H1 (cell line): ENCODE results near the gene GPC6. TPM values are rescaled to one million over a fixed set of nuclear protein-coding genes. Genes with fewer than 3 reads are reported as not detected.

Experiments used
- CTCF ChIA-PET: fragments of 300-600 bp; sonication (Branson Sonifier 250); formaldehyde crosslinking; loops from one replicate; lab custom pipeline; 2021; ENCODE audit not compliant: partially characterized antibody; lab: Charles Lee
- POLR2A ChIA-PET: fragments of 300-600 bp; sonication (Branson Sonifier 250); formaldehyde crosslinking; loops from one replicate; lab custom pipeline; 2021; ENCODE audit warnings: inconsistent platforms; ENCODE audit not compliant: partially characterized antibody; lab: Charles Lee
- DNase-seq, 2 experiments: peaks; one replicate each; pipeline versions ENCODE4 v3.0.0 to v3.0.0-alpha.2; 2010 to 2022; ENCODE audit warnings: low spot score in 2 of 2, low read depth in 1 of 2, mixed read lengths in 1 of 2
- FAIRE-seq: peaks from 2 replicates; lab custom pipeline; 2011; peaks lifted over from hg19 to GRCh38; lab: Jason Lieb, UNC
- H2AFZ ChIP-seq: 2 replicates; pipeline ENCODE4 v1.8.1; 2012; ENCODE audit warnings: low read length, inconsistent platforms
- H2AK5ac ChIP-seq: 2 replicates; pipeline ENCODE4 v1.6.1; 2013; ENCODE audit warnings: low read depth, low read length
- H2BK120ac ChIP-seq: replicated peaks from 2 replicates; pipeline ENCODE3; 2013; ENCODE audit warnings: low read depth, low read length, inconsistent platforms
- H2BK12ac ChIP-seq: 2 replicates; pipeline ENCODE4 v1.6.1; 2013; ENCODE audit warnings: low read depth, low read length
- H2BK15ac ChIP-seq: 2 replicates; pipeline ENCODE4 v1.6.1; 2013; ENCODE audit warnings: low read length
- H2BK20ac ChIP-seq: 2 replicates; pipeline ENCODE4 v1.6.1; 2013; ENCODE audit warnings: low read length
- H2BK5ac ChIP-seq: 2 replicates; pipeline ENCODE4 v1.6.1; 2013; ENCODE audit warnings: low read depth, low read length
- H3K14ac ChIP-seq: 2 replicates; pipeline ENCODE4 v1.6.1; 2013; ENCODE audit warnings: inconsistent platforms; ENCODE audit not compliant: insufficient read length
- H3K18ac ChIP-seq: 2 replicates; pipeline ENCODE4 v1.6.1; 2013; ENCODE audit warnings: low read length; ENCODE audit errors: extremely low read depth
- H3K23ac ChIP-seq: 2 replicates; pipeline ENCODE4 v1.6.1; 2013; ENCODE audit warnings: inconsistent platforms; ENCODE audit not compliant: insufficient read length
- H3K23me2 ChIP-seq: 2 replicates; pipeline ENCODE4 v1.6.1; 2013; ENCODE audit warnings: low read depth, low read length
- H3K27ac ChIP-seq: 2 replicates; pipeline ENCODE4 v1.6.1; 2011; ENCODE audit warnings: low read depth, low read length, inconsistent platforms
- H3K27me3 ChIP-seq, 4 experiments: replicated peaks in 1 of 4; 1 replicate in 1 of 4; 2 replicates in 3 of 4; pipeline versions ENCODE4 v1.6.1 to v1.8.1; 2011 to 2013; ENCODE audit warnings: low read length in 3 of 4, mild to moderate bottlenecking in 3 of 4, inconsistent platforms in 2 of 4, mixed read lengths in 2 of 4, moderate library complexity in 1 of 4; ENCODE audit not compliant: control insufficient read depth in 3 of 4, insufficient read depth in 3 of 4; ENCODE audit errors: extremely low read depth in 1 of 4
- H3K36me3 ChIP-seq, 4 experiments: 2 replicates each; pipeline versions ENCODE4 v1.6.1 to v1.8.1; 2011 to 2013; ENCODE audit warnings: mild to moderate bottlenecking in 4 of 4, low read length in 3 of 4, moderate library complexity in 2 of 4, control low read depth in 1 of 4, inconsistent platforms in 1 of 4; ENCODE audit not compliant: insufficient read depth in 4 of 4, control insufficient read depth in 2 of 4
- H3K4ac ChIP-seq: replicated peaks from 2 replicates; pipeline ENCODE3; 2013; ENCODE audit warnings: low read length, low read depth, mixed read lengths, inconsistent platforms; ENCODE audit not compliant: insufficient read length
- H3K4me1 ChIP-seq, 4 experiments: replicated peaks in 1 of 4; 1 replicate in 1 of 4; 2 replicates in 3 of 4; pipeline versions ENCODE4 v1.6.1 to v1.8.1; 2011 to 2013; ENCODE audit warnings: low read length in 3 of 4, inconsistent platforms in 2 of 4, mixed read lengths in 1 of 4; ENCODE audit not compliant: insufficient read depth in 4 of 4, control insufficient read depth in 3 of 4
- H3K4me2 ChIP-seq, 2 experiments: 2 replicates each; pipeline versions ENCODE4 v1.6.1 to v1.8.1; 2011 to 2013; ENCODE audit warnings: low read depth in 2 of 2, low read length in 2 of 2, control low read depth in 1 of 2, inconsistent platforms in 1 of 2, mild to moderate bottlenecking in 1 of 2; ENCODE audit not compliant: insufficient read depth in 1 of 2
- H3K4me3 ChIP-seq, 4 experiments: fragments of 200-600, 300-600 bp in 1 of 4; sonication (generic), shearing (Covaris generic), sonication (Bioruptor Twin) in 1 of 4; 2 replicates each; pipeline versions ENCODE4 v1.5.1 to v1.8.1; 2011 to 2016; ENCODE audit warnings: low read length in 4 of 4, low read depth in 3 of 4, control low read depth in 2 of 4, inconsistent platforms in 2 of 4, mild to moderate bottlenecking in 2 of 4, mixed read lengths in 1 of 4, moderate library complexity in 1 of 4; ENCODE audit not compliant: insufficient read depth in 2 of 4; ENCODE audit errors: extremely low read depth in 1 of 4
- H3K56ac ChIP-seq: replicated peaks from 2 replicates; pipeline ENCODE3; 2013; ENCODE audit warnings: low read depth, mild to moderate bottlenecking, mixed read lengths, low read length, inconsistent platforms; ENCODE audit not compliant: insufficient read length
- H3K79me1 ChIP-seq: 2 replicates; pipeline ENCODE4 v1.6.1; 2013; ENCODE audit warnings: low read depth, low read length, control low read depth
- H3K79me2 ChIP-seq, 2 experiments: 2 replicates each; pipeline versions ENCODE4 v1.6.1 to v1.8.1; 2012 to 2013; ENCODE audit warnings: low read length in 2 of 2, mild to moderate bottlenecking in 2 of 2, inconsistent platforms in 1 of 2; ENCODE audit not compliant: insufficient read depth in 2 of 2, control insufficient read depth in 1 of 2
- H3K9ac ChIP-seq, 4 experiments: replicated peaks in 1 of 4; 1 replicate in 1 of 4; 2 replicates in 3 of 4; pipeline versions ENCODE4 v1.6.1 to v1.8.1; 2011 to 2013; ENCODE audit warnings: low read depth in 3 of 4, low read length in 3 of 4, control low read depth in 2 of 4, mild to moderate bottlenecking in 2 of 4, moderate library complexity in 2 of 4, inconsistent platforms in 1 of 4; ENCODE audit errors: extremely low read depth in 1 of 4
- H3K9me3 ChIP-seq, 2 experiments: 2 replicates each; pipeline versions ENCODE4 v1.6.1 to v1.8.1; 2012 to 2013; ENCODE audit warnings: mild to moderate bottlenecking in 2 of 2, moderate library complexity in 2 of 2, control low read depth in 1 of 2, inconsistent platforms in 1 of 2, low read depth in 1 of 2, low read length in 1 of 2, mixed read lengths in 1 of 2; ENCODE audit not compliant: insufficient read depth in 2 of 2
- H4K20me1 ChIP-seq, 2 experiments: replicated peaks in 1 of 2; 2 replicates each; pipeline versions ENCODE3 to v1.8.1; 2011 to 2013; ENCODE audit warnings: inconsistent platforms in 2 of 2, low read length in 2 of 2, mild to moderate bottlenecking in 1 of 2; ENCODE audit not compliant: insufficient read depth in 2 of 2, control insufficient read depth in 1 of 2
- H4K5ac ChIP-seq: 2 replicates; pipeline ENCODE4 v1.6.1; 2013; ENCODE audit warnings: low read length, low read depth, mixed read lengths, inconsistent platforms; ENCODE audit not compliant: insufficient read length
- H4K8ac ChIP-seq: 2 replicates; pipeline ENCODE4 v1.8.0; 2013; ENCODE audit warnings: mild to moderate bottlenecking, moderate library complexity, low read length, inconsistent platforms; ENCODE audit not compliant: insufficient read depth; ENCODE audit errors: extremely low read depth
- H4K91ac ChIP-seq: replicated peaks from 2 replicates; pipeline ENCODE3; 2013; ENCODE audit warnings: low read length, mixed read lengths, inconsistent platforms; ENCODE audit not compliant: insufficient read length
- CEBPB ChIP-seq: IDR thresholded peaks from 2 replicates; pipeline ENCODE4 v1.6.1; 2012; ENCODE audit warnings: low read depth, low read length
- CTBP2 ChIP-seq: IDR thresholded peaks from 2 replicates; pipeline ENCODE4 v1.7.0; 2011; ENCODE audit warnings: borderline replicate concordance, mild to moderate bottlenecking, moderate library complexity, mixed read lengths, low read length; ENCODE audit not compliant: insufficient read depth, insufficient read length
- HDAC2 ChIP-seq, 2 experiments: fragments of 300-600 bp in 1 of 2; sonication (generic) in 1 of 2; IDR thresholded peaks; 2 replicates each; pipeline ENCODE4 v1.6.1; 2011 to 2012; ENCODE audit warnings: low read depth in 2 of 2, low read length in 2 of 2, mild to moderate bottlenecking in 2 of 2, moderate library complexity in 2 of 2, borderline replicate concordance in 1 of 2, inconsistent platforms in 1 of 2
- POU5F1 ChIP-seq: IDR thresholded peaks from 2 replicates; pipeline ENCODE4 v1.6.1; 2011; ENCODE audit warnings: low read depth, mild to moderate bottlenecking, low read length, moderate library complexity
- SIX5 ChIP-seq: IDR thresholded peaks from 2 replicates; pipeline ENCODE4 v1.6.1; 2011; ENCODE audit warnings: mild to moderate bottlenecking, low read depth, low read length
- SP2 ChIP-seq: IDR thresholded peaks from 2 replicates; pipeline ENCODE4 v1.6.1; 2012; ENCODE audit warnings: mild to moderate bottlenecking, low read length, inconsistent platforms
- WGBS, 2 experiments: shearing (Covaris generic) in 1 of 2; methylation state at CpG; one replicate each; pipeline versions ENCODE4 v1.1.6 to v1.1.7; 2013 to 2015; ENCODE audit warnings: low lambda C conversion rate in 2 of 2, mixed read lengths in 2 of 2, inconsistent platforms in 1 of 2, low coverage in 1 of 2, missing lambda C conversion rate in 1 of 2; ENCODE audit not compliant: insufficient replicate concordance in 2 of 2, insufficient coverage in 1 of 2, insufficient read length in 1 of 2; ENCODE audit errors: extremely low coverage in 1 of 2, missing lambda C conversion rate in 1 of 2; 5-methylcytosine and 5-hydroxymethylcytosine counted together
- polyA plus RNA-seq, 7 experiments: library from polyadenylated mRNA; depleted of rRNA in 3 of 7; stranded (reverse) in 5 of 7; unstranded in 2 of 7; fragments of >200 nt in 5 of 7; fragments of 200-250 nt in 2 of 7; gene quantifications; 1 replicate in 5 of 7; 2 replicates in 1 of 7; 4 replicates in 1 of 7; pipeline versions ENCODE4 v1.2.1 to v1.2.3, GENCODE V29; 2011 to 2013; ENCODE audit warnings: missing spikeins in 2 of 7, mixed read lengths in 2 of 7
- total RNA-seq: library from RNA; stranded (reverse); fragmentation: NEBNext Ultra II Directional; extraction: Animal tissue kit (Norgen Biotek cat#: 25700); gene quantifications from 2 replicates; pipeline ENCODE4 v1.2.1, GENCODE V29; 2021

The GPC6 gene
- total and polyA plus RNA-seq, 2 of the 8 experiments (the other 6 are each of a cell fraction or from before 2014, with no cell fraction given) = 5.4 to 12.0 TPM

- POLR2A ChIA-PET = no interaction called here
- no peaks in the 10 kb centered on the region for H3K79me1 ChIP-seq
- H3K23ac ChIP-seq = no peak overlapping the region
- no peaks in the 10 kb centered on the region; the same call in 1 of the 2 replicates for H3K23me2 ChIP-seq
- no peak overlapping the region for H2BK5ac ChIP-seq
- no peak overlapping the region for H2AFZ ChIP-seq
- H3K4ac ChIP-seq = no peak overlapping the region
- TF ChIP-seq HDAC2 (IDR thresholded peaks at IDR 0.05; ENCODE audit: borderline replicate concordance in 1 of 2, low read depth in 2 of 2, low read length in 2 of 2) (no peak), CTBP2 (no peak), SIX5 (no peak), POU5F1 (no peak), SP2 (no peak), CEBPB (no peak)
- TF ChIP-seq, all 59 proteins: peak for 0
- no peak overlapping the region for H4K5ac ChIP-seq
- H3K4me2 ChIP-seq = no peak overlapping the region
- CTCF ChIA-PET = no interaction called here
- H3K4me1 ChIP-seq = no peaks in the 10 kb centered on the region
- no peak overlapping the region for H3K14ac ChIP-seq
- no peak overlapping the region for H2AK5ac ChIP-seq
- no peaks in the 10 kb centered on the region for H3K79me2 ChIP-seq
- no peak overlapping the region for H4K91ac ChIP-seq
- no peaks in the 10 kb centered on the region for H3K36me3 ChIP-seq
- no peak overlapping the region for H3K27ac ChIP-seq
- no peak overlapping the region for H4K8ac ChIP-seq
- H3K18ac ChIP-seq = no peak overlapping the region
- H3K56ac ChIP-seq = no peak overlapping the region
- WGBS, 2 experiments = 100% methylated on average over 2 of the region's 2 CpGs; no CpG with 5 or more reads in 1 of the 2 experiments
- H2BK15ac ChIP-seq = no peak overlapping the region
- no peak overlapping the region for H2BK12ac ChIP-seq
- no peaks in the 10 kb centered on the region for H3K9me3 ChIP-seq
- FAIRE-seq (no peak), DNase-seq (no peak)
- H2BK20ac ChIP-seq = no peak overlapping the region
- H2BK120ac ChIP-seq = no peak overlapping the region
- no peak overlapping the region for H3K4me3 ChIP-seq
- no peaks in the 10 kb centered on the region for H3K27me3 ChIP-seq
- no peaks in the 10 kb centered on the region for H4K20me1 ChIP-seq
- no peak overlapping the region for H3K9ac ChIP-seq
Observed at GRCh38 chr13:94028234-94028633, 801.6 kb downstream of the GPC6 start.
